Lower leg skin (tissue), 3 donors: ENCODE results near the gene LRP5.

Source experiments
- POLR2A ChIP-seq, 2 donors: fragments of 450-650 bp; IDR thresholded peaks; one replicate each; pipeline ENCODE4 v1.6.1; 2016 to 2017; ENCODE audit warnings: antibody characterized with exemption in 2 of 2, mild to moderate bottlenecking in 1 of 2, moderate library complexity in 1 of 2
- TF ChIP-seq, protein P1 (sequence below), 3 donors: fragments of 450-650 bp; IDR thresholded peaks; one replicate each; pipeline ENCODE4 v1.5.1; 2016; ENCODE audit warnings: antibody characterized with exemption in 3 of 3, mild to moderate bottlenecking in 3 of 3, moderate library complexity in 2 of 3

DNA sequence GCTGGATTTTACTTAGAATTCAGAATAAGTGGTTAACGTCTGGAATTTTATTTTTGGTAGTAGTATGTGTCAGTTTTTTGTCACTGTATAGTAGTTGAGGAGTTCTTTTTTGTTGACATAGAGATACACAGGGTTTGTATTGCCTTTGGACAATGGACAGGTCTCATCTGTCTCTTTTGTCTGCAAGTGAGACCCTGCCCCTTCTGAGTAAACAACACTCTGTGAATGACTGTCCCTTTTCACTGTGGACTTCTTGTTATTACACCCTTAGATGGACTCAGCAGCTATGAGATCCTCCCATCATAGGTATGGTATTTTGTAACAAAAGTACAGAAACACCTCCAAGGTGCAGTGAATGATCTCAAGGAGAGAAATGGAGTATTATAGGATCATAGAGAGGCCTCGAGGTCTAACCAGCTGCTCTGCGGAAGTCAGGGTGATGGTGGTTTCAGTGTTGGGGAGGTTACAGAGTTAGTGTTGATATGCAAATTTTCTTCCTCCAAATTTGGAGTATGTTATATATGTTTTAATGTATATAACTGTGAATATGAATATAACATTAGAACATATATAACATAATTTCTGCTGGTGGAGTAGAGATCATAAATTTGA lies 155.9 kb downstream of the LRP5 start:
- TF ChIP-seq, protein P1, sequence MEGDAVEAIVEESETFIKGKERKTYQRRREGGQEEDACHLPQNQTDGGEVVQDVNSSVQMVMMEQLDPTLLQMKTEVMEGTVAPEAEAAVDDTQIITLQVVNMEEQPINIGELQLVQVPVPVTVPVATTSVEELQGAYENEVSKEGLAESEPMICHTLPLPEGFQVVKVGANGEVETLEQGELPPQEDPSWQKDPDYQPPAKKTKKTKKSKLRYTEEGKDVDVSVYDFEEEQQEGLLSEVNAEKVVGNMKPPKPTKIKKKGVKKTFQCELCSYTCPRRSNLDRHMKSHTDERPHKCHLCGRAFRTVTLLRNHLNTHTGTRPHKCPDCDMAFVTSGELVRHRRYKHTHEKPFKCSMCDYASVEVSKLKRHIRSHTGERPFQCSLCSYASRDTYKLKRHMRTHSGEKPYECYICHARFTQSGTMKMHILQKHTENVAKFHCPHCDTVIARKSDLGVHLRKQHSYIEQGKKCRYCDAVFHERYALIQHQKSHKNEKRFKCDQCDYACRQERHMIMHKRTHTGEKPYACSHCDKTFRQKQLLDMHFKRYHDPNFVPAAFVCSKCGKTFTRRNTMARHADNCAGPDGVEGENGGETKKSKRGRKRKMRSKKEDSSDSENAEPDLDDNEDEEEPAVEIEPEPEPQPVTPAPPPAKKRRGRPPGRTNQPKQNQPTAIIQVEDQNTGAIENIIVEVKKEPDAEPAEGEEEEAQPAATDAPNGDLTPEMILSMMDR (IDR thresholded peaks at IDR 0.05): no peak
- TF ChIP-seq POLR2A (IDR thresholded peaks at IDR 0.05): no peak
